Hippocampal formation (tissue), 2 donors: ENCODE data around the gene RFPL3.
"Not testable (repeated sequence)": the region's sequence is repeated elsewhere in the genome, so short reads cannot be mapped to it uniquely, and the experiment has no call there.

Experiments
- DNase-seq, 2 donors: peaks; one replicate each; lab custom pipeline; 2025; lab: John Stamatoyannopoulos, UW

Gene RFPL3

DNA sequence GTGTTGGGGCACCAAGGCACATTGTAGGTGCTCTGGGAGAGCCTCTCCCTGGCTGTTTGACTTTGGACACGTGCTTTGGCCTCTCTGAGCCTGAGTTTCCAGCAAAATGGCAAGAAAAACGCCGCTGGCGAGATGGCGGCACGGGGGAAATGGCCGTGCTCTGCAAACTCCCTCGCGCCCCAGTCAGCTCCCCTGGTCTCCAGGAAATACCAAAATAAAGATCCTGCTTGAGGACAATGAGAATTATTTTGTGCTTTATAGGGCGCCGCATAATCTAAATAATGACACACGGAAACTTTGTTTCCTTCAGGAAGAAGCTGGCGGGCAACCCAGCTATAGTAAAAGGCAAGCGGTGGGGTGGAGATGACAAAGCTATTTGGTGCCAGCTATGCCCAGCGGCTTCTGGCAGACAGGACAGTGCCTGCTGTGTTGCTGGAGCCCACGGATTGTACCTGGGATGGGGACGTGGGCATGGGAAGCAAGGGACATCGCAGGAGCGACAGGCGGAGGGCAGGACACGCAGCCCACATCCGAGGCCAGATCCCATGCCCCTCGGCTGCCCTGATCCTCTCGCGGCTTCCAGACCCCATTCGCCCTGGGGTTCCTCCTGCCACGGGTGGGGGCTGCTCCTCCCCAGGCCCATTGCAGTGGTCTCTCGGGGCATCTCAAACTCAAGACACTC lies 26.3 kb upstream of the RFPL3 start:
- no peak for DNase-seq

- no peak for DNase-seq
These were observed 25.5 kb upstream of the RFPL3 start for GRCh38 chr22:32331918-32332725.

DNA sequence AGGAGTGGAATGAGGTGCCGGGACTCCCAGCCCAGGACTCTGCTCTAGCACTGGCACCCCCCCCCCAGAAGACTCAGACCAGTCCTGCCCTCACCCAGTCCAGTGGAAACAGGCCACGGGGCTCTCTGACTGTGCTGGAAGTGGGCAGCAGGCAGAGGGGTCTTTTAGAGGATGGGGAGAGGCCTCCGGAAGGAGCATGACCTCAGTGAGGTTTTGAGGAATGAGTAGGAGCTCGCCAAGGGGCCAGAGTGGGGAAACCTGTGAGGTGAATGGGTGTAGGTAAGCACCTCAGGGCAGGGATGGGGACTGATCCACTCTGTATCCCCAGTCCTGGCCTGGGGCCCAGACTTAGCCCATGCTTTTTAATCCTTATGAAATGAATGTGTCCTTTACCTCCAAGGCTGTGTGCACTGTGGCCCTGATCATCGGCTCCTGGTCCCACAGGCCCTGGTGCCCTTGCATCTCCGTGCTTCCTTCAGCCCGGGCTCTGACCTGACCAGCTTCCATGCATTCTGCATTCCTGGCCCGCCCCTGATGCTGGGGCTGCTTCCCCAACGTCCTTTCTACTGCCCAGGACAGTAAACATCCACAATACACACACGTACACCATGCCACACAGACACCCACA lies 24.4 kb upstream of the RFPL3 start:
- no peak for DNase-seq

GRCh38 chr22:32333769-32334659 lies 23.7 kb upstream of the RFPL3 start:
- no peak for DNase-seq

DNA sequence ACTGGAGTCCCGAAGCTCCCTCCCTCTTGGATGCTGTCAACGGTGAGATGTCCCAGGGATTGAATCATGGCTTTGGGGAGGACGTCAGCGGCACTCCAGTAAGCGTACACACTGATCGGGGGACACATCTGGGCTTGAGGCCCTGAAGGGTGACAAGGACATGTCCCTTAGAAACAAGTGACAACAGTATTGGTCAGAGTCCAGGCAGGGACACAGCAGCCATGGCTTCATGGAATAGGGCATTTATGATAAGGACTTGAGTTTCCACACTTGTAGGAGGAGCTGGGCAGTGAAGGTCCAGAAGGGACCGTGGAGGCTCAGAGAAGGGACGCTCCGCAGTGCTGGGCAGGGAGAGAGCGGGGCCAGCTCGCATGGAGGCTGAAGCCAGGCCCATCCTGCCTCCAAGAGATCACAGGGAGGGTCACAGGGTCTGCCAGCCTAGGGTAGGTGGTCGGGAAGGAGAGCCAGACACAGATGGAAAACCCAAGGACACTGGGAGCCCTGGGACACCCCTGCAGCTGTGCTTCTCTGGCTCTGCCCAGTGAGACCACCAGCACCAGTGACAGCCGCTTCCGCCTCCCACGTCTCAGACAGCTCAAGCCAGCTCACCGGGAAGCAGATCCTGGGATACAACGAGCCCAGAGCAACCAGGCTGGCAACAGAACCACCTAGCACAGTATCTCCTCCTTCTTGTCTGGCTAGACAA lies 22.9 kb upstream of the RFPL3 start:
- no peak for DNase-seq

GRCh38 chr22:32335471-32335870 lies 22.2 kb upstream of the RFPL3 start:
- DNase-seq, result no peak

- no peak for DNase-seq
These were observed 21.5 kb upstream of the RFPL3 start for GRCh38 chr22:32336121-32336603.

DNA sequence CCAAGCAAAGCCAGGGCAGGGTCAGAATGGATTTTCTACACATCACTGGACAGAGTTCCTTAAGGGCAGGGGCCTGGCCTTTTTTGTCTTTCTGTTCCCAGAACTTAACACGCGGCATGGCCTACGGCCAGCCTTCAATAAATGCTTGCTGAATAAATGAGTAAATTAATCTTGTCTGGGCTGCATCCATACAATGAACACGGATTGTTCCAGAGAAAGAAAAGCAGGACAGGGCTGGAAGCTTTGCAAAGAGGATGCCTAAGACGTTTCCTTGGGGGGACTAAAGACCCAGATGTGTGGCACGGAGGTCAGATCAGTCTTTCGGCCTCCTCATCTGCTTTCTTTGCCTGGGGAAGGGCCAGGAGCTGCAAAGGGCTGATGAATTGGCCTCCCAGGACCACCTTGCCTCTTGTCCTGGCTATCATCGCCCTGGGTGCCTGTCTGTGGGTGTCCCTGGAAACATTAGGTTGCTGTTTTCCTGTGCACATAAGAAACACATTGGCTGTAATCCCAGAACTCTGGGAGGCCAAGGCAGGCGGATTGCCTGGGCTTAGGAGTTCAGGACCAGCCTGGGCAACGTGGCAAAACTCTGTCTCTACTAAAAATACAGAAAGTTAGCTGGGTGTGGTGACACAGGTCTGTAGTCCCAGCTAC lies 20.8 kb upstream of the RFPL3 start:
- no peak for DNase-seq

DNA sequence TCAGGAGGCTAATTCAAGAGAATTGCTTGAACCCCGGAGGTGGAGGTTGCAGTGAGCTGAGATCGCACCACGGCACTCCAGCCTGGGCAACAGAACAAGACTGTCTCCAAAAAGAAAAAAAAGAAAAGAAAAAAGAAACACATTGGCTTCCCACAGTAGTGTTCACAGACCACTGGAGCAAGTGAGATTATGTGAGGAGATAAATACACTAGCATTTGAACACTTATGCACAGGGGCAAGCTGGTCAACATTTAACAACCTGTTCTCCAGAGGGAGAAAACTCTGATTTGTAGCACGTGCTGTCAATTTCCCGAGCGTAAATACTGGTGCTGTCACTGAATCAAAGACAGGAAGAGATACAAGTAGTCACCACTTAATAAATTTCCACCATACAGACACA lies 20.2 kb upstream of the RFPL3 start:
- DNase-seq, result not testable (repeated sequence)

DNA sequence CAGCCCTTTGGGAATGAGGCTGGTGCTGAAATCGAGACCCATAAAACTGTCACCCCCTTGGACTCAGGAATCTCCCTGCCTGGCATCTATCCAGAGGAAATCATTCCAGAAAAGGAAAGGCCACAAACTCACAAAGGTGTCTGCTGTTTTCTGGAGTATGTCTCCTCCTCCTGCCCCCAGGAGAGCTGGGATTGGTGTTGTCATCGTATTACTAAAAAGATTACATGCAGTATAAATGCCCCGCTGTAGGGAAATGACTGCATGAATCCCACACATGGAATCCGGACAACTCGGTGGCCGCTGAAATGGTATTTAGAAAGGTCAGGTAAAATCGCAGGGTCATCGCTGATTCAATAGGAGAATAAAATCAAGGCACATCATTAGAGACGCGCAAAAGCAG lies 18.9 kb upstream of the RFPL3 start:
- DNase-seq, result no peak

DNA sequence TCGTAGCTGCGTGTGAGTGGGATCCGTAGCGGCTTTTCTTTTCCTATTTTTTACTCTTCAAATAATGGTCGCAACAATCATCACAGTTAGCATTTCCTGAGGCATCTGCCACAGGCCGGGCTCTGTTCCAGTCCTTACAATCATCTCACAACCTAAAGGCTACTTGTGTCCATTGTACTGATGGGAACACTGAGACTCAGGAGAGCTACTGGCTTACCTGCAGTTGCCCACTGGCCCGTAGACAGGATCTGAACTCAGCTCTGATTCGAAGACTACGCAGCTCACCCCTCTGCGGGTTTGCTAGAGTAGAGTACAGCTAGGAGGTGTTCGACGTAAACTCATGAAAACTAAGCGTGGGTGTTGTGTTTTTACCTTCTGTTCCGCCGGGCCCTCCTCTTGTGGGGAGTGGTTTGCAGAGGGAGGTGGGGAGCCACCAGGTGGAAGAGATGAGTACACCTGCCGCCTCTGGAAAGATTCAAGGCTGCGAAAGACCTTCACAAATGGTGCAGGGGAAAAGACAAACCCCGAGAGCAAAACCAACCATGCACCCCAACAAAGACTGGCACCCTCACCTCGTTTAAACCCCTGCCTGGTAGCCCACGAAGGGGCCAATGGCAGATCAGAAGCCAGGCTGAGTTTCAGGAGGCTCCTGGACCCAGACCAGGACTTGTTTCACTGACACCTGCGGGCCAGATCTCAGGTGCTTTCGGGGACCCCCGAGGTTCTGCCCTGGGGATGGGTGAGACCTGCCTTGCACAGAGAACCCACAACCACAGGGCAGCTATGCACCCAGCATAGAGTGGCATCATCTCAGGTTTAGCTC lies 18.3 kb upstream of the RFPL3 start:
- no peak for DNase-seq

GRCh38 chr22:32340411-32340810 lies 17.3 kb upstream of the RFPL3 start:
- DNase-seq, result no peak

DNA sequence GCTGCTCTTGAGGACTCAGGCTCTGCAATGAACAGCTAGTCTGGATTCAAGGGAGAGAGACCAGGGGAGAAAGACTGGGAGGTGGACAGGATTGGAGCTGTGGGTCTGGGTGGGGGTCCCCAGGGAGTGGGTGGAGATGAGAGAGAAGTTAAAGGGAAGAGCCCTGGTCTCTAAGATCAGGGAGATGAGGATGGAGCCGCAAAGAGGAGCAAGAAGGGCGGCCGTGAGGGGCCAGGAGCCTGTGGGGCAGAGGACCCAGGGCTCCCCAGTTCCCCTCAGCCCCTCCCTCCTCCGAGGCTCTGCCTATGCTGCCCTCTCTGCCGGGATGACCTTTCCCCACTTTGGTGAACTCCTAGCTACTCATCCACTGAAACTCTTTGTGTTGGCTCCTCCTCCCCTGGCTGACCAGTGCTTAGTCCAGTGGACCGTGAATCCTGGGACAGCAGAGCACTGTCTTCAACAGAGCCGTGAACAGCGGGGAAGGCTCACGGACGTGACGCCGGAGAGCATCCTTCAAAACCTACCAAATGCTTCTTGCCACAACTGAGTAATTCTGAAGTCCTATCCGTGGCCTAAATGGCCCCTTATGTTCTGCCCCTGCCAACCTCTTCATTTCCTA lies 16.4 kb upstream of the RFPL3 start:
- DNase-seq, result no peak

GRCh38 chr22:32342977-32343376 lies 14.7 kb upstream of the RFPL3 start:
- no peak for DNase-seq

GRCh38 chr22:32343941-32344340 lies 13.7 kb upstream of the RFPL3 start:
- DNase-seq, result no peak

DNA sequence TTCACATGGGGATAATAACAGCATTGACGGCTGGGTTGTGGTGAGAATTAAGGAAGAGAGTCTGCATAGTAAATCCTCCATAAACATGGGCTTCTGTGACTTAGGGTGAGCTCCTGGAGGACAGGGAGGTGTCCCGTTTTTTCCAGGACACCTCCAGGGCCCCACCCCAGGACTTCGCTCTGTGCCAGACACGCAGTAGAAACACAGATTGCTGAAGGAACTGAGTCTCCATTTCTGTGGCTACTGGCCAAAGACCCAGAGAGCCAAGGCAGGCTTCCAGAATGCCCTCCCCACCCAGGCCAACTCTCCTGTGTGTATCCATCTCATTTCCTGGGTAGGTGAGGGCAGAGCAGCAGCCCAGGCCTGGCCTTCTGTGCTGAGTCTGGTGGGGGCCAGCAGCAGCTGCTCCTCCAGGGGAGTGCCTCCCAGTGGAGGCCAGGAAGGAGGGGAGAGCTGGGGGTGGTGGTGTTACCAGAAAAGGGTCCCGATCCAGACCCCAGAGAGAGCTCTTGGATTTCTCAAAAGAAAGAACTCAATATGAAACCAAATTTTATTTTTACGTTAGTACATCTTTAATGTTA lies 9.5 kb upstream of the RFPL3 start:
- DNase-seq, result no peak

DNA sequence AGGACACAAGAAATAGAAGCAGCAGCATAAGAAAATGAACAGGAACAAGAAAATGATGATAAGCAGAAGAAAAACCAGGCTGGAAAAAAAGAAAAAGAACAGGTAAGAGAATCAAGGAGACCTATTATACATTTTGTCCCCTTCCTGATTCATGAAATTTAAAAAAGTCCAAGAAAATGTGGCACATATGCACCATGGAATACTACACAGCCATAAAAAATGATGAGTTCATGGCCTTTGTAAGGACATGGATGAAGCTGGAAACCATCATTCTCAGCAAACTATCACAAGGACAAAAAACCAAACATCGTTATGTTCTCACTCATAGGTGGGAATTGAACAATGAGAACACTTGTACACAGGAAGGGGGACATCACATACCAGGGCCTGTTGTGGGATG lies 5.8 kb upstream of the RFPL3 start:
- not testable (repeated sequence) for DNase-seq

DNA sequence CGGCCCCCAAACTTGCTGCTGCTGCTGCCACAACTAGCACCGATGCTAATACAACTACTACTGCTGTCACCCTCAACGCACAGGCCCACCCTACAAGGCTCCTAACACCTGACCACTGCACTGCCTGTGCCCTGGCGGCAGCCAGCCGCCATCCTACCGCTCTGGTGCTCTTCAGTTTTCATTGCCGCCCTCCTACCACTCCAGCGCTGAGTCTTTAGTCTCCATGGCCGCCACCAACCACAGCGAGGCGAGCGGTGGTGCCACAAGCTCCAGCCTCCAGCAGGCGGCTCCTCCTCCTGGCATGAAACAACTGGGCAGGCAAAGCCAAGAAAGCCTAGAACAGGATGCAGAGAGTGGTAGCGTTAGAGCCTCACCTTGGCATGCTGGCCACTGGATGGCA lies 5.0 kb upstream of the RFPL3 start:
- no peak for DNase-seq

- no peak for DNase-seq
These were observed 4.4 kb upstream of the RFPL3 start for GRCh38 chr22:32353292-32353691.
